ENCODE measurements around the gene GRID1. TPM values are rescaled to one million over a fixed set of nuclear protein-coding genes. Genes with fewer than 3 reads are reported as not detected.

GRID1 gene
- total RNA-seq, 1 donor from 2014 or later: 0.75 TPM

- H3K9me3 Mint-ChIP-seq (ENCODE audit: unreplicated experiment): no peaks in the 10 kb centered on the region
- no peak for TF ChIP-seq EZH2 (IDR thresholded peaks at IDR 0.05; ENCODE audit: insufficient read depth, low read length)
- TF ChIP-seq CTCF (IDR thresholded peaks at IDR 0.05; ENCODE audit: insufficient read depth, low read depth, low read length): no peak
- Histone ChIP-seq H3K36me3 (ENCODE audit: insufficient read depth, low read length) (no peaks in the 10 kb centered on the region), H4K20me1 (ENCODE audit: insufficient read depth, low read length) (no peaks in the 10 kb centered on the region), H3K27ac (ENCODE audit: low read depth, low read length) (no peak overlapping the region), H3K4me2 (ENCODE audit: low read length) (no peak overlapping the region), H3K9me3 (ENCODE audit: insufficient read depth, low read depth, low read length) (no peaks in the 10 kb centered on the region), H3K4me1 (ENCODE audit: insufficient read depth, low read length) (no peaks in the 10 kb centered on the region), H2AFZ (ENCODE audit: low read depth, low read length) (no peak overlapping the region), H3K27me3 (ENCODE audit: insufficient read depth, low read length) (no peaks in the 10 kb centered on the region), H3K79me2 (ENCODE audit: insufficient read depth, low read length) (no peaks in the 10 kb centered on the region), H3K9ac (ENCODE audit: low read length) (no peak overlapping the region), H3K4me3 (ENCODE audit: insufficient read depth, low read depth, low read length) (no peak overlapping the region)
- no peak overlapping the region for H3K27ac Mint-ChIP-seq (ENCODE audit: unreplicated experiment)
- H3K36me3 Mint-ChIP-seq (ENCODE audit: low read depth, unreplicated experiment): no peaks in the 10 kb centered on the region
- no peaks in the 10 kb centered on the region for H3K4me1 Mint-ChIP-seq (ENCODE audit: low read depth, unreplicated experiment)
- DNase-seq (ENCODE audit: low read depth) (no peak), FAIRE-seq (no peak)
- no peak overlapping the region for H3K4me3 Mint-ChIP-seq (ENCODE audit: unreplicated experiment)
- H3K27me3 Mint-ChIP-seq (ENCODE audit: low read depth, unreplicated experiment): no peaks in the 10 kb centered on the region
Observed at GRCh38 chr10:85557706-85558105, 808.9 kb downstream of the GRID1 start.

DNA sequence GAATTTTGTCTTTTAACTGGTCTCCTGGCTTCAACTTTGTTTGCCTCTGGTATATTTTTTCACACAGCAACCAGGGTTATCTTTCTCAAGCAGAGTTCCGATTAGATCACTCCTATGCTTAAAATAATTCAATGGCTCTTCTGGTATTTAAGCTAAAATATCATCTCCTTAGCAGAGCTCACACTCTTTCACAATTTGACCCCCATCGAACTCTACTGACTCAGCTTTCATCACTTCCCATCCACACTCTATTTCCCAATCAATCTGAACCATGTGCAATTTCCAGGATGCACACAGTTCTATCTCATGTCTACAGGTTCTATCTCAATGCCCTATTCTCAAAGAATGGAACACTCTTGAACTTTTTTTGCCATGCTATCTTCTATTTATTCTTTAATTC lies 809.5 kb downstream of the GRID1 start:
- Mint-ChIP-seq H3K36me3 (ENCODE audit: low read depth, unreplicated experiment) (no peaks in the 10 kb centered on the region), H3K27me3 (ENCODE audit: low read depth, unreplicated experiment) (no peaks in the 10 kb centered on the region), H3K4me3 (ENCODE audit: unreplicated experiment) (no peak overlapping the region), H3K4me1 (ENCODE audit: low read depth, unreplicated experiment) (no peaks in the 10 kb centered on the region), H3K27ac (ENCODE audit: unreplicated experiment) (no peak overlapping the region), H3K9me3 (ENCODE audit: unreplicated experiment) (no peaks in the 10 kb centered on the region)
- no peaks in the 10 kb centered on the region for H3K27me3 ChIP-seq (ENCODE audit: insufficient read depth, low read length)
- no peaks in the 10 kb centered on the region for H4K20me1 ChIP-seq (ENCODE audit: insufficient read depth, low read length)
- H2AFZ ChIP-seq (ENCODE audit: low read depth, low read length): no peak overlapping the region
- H3K36me3 ChIP-seq (ENCODE audit: insufficient read depth, low read length): no peaks in the 10 kb centered on the region
- H3K4me3 ChIP-seq (ENCODE audit: insufficient read depth, low read depth, low read length): no peak overlapping the region
- no peak overlapping the region for H3K27ac ChIP-seq (ENCODE audit: low read depth, low read length)
- no peaks in the 10 kb centered on the region for H3K79me2 ChIP-seq (ENCODE audit: insufficient read depth, low read length)
- H3K9me3 ChIP-seq (ENCODE audit: insufficient read depth, low read depth, low read length): no peaks in the 10 kb centered on the region
- no peak for TF ChIP-seq CTCF (IDR thresholded peaks at IDR 0.05; ENCODE audit: insufficient read depth, low read depth, low read length)
- TF ChIP-seq EZH2 (IDR thresholded peaks at IDR 0.05; ENCODE audit: insufficient read depth, low read length): no peak
- DNase-seq (ENCODE audit: low read depth) (no peak), FAIRE-seq (no peak)
- no peak overlapping the region for H3K4me2 ChIP-seq (ENCODE audit: low read length)
- H3K9ac ChIP-seq (ENCODE audit: low read length): no peak overlapping the region
- H3K4me1 ChIP-seq (ENCODE audit: insufficient read depth, low read length): no peaks in the 10 kb centered on the region

Small RNAs within 50 kb of the gene (microRNA-seq; reads per million reads assigned to microRNA genes)
- gene MIR346: 4.1 reads per million, percentile 15 among the genes with 10 or more reads in this experiment

Other genes starting within 250 kb of the GRID1 start
- 43.0 and 43.2 TPM in 2 replicates for gene WAPL, start 155.0 kb upstream of the GRID1 start, total RNA-seq